HG02884 (cell line): ENCODE data around the gene SAMD1.

Source experiments
- ATAC-seq: cut with Tn5 transposase; IDR thresholded peaks from one replicate; pipeline ENCODE4 v1.9.1; 2021; ENCODE audit warnings: mild to moderate bottlenecking, moderate library complexity; ENCODE audit not compliant: unreplicated experiment

SAMD1 gene

GRCh38 chr19:14089662-14090508 is 666 bp downstream of the SAMD1 start:
- ATAC-seq = no peak

- ATAC-seq = no peak
These were observed 1.2 kb downstream of the SAMD1 start for GRCh38 chr19:14089412-14089661.

GRCh38 chr19:14088634-14089411 is 1.7 kb downstream of the SAMD1 start:
- ATAC-seq = no peak

GRCh38 chr19:14086098-14086497 is 4.5 kb downstream of the SAMD1 start:
- no peak for ATAC-seq

GRCh38 chr19:14085309-14085995 is 5.1 kb downstream of the SAMD1 start, which contains the start of gene C19orf67:
Gene C19orf67, minus strand, starts transcription at chr19:14085783. Its CDS starts 156 bp downstream, at chr19:14085627.
- no peak for ATAC-seq

GRCh38 chr19:14082675-14082960 is 7.9 kb downstream of the SAMD1 start:
- no peak for ATAC-seq

- no peak for ATAC-seq
These were observed 8.5 kb downstream of the SAMD1 start for GRCh38 chr19:14081797-14082674.

- peak; percentile 76 for ATAC-seq
These were observed 9.4 kb downstream of the SAMD1 start for GRCh38 chr19:14080887-14081796.

- ATAC-seq = no peak
These were observed 12.1 kb downstream of the SAMD1 start for GRCh38 chr19:14078411-14078810.

- no peak for ATAC-seq
These were observed 16.4 kb downstream of the SAMD1 start for GRCh38 chr19:14073925-14074838.

- no peak for ATAC-seq
These were observed 17.2 kb downstream of the SAMD1 start for GRCh38 chr19:14073261-14073924.

- no peak for ATAC-seq
These were observed 17.9 kb downstream of the SAMD1 start, which contains the start of gene MISP3 for GRCh38 chr19:14072535-14073260. Gene MISP3, plus strand, starts transcription at chr19:14072786. Its CDS starts 524 bp downstream, at chr19:14073310.

- no peak for ATAC-seq
These were observed 20.1 kb downstream of the SAMD1 start for GRCh38 chr19:14070268-14071050.

- ATAC-seq = no peak
These were observed 24.4 kb downstream of the SAMD1 start for GRCh38 chr19:14066134-14066533.

- no peak for ATAC-seq
These were observed 27.4 kb downstream of the SAMD1 start for GRCh38 chr19:14063105-14063504.

- ATAC-seq = no peak
These were observed 28.0 kb downstream of the SAMD1 start for GRCh38 chr19:14062558-14062855.
